GM19025 (cell line): ENCODE data around the gene PCYT2.

ENCODE experiments used
- ATAC-seq: cut with Tn5 transposase; IDR thresholded peaks from one replicate; pipeline ENCODE4 v1.9.1; 2021; ENCODE audit warnings: mild to moderate bottlenecking, low read depth, moderate library complexity; ENCODE audit not compliant: unreplicated experiment

Gene PCYT2

DNA sequence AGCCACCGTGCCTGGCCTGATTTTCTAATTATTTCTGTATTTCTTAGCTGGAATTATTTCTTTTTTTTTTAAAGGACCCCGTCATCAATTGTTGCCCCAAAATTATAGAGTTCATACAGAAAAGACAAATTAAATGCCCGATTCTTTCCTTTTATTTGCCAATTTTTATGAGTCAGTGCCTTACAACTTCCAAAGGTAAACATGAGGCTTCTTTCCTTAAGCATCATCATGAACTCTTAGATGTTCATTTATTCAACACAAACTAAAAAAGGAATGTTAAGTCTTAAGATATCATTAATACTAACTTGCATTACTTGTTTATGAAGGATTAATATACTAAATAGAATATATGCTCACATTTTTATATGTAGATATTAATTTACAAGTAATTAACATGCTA, 32.9 kb downstream of the PCYT2 start:
- no peak for ATAC-seq

GRCh38 chr17:81877569-81877968, 33.6 kb downstream of the PCYT2 start:
- ATAC-seq: no peak

- ATAC-seq: peak; percentile 42
Observed at GRCh38 chr17:81871387-81872230, 39.6 kb downstream of the PCYT2 start.

GRCh38 chr17:81870981-81871386, 40.2 kb downstream of the PCYT2 start, which contains the start of gene ARHGDIA:
Gene ARHGDIA, minus strand, starts transcription at chr17:81871337. Its CDS starts 1,407 bp downstream, at chr17:81869930.
- peak; percentile 24 for ATAC-seq

GRCh38 chr17:81870131-81870980, 40.8 kb downstream of the PCYT2 start:
- ATAC-seq: peak; percentile 15

- ATAC-seq: no peak
Observed at GRCh38 chr17:81869221-81870130, 41.7 kb downstream of the PCYT2 start.

GRCh38 chr17:81868674-81869220, 42.5 kb downstream of the PCYT2 start:
- no peak for ATAC-seq

- no peak for ATAC-seq
Observed at GRCh38 chr17:81867991-81868673, 43.1 kb downstream of the PCYT2 start.

DNA sequence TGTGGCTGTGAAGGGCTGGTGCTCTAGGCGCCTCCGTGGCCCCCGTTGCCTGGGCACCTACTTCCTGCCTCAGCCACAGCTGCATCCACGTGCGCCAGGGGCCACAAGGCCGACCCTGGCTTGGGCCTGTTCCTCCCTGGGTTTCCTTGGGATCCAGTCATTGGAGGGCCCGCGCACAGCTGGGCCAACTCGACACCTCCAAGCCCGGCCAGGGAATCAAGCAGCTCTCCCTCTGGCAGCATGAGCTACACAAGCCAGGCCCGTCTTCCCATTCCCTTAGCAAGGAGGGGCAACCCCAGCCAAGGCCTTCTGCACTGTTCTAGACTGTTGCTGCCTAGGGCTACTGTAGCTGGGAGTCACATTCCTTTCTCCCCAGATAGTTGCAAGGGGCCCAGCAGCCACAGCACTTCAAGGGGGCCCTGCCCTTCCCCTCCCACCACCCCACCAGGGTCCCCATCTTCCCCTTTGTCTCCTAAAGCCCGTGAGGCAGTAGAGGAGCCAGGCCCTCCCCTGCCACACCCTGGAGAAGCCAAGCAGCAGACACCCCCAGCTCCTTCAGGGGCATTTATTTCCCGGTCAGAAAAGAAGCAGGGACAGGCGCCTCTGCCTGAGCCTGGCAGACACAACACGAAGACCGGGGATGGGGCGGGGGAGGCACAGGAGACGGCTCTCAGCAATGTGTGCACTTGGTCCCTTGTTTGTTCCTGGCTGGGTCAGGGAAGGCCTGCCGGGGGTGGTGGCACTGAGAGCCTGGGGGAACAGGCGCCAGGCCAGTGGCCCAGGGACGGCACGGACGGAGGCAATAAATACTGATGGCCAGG, 43.8 kb downstream of the PCYT2 start:
- ATAC-seq: no peak

DNA sequence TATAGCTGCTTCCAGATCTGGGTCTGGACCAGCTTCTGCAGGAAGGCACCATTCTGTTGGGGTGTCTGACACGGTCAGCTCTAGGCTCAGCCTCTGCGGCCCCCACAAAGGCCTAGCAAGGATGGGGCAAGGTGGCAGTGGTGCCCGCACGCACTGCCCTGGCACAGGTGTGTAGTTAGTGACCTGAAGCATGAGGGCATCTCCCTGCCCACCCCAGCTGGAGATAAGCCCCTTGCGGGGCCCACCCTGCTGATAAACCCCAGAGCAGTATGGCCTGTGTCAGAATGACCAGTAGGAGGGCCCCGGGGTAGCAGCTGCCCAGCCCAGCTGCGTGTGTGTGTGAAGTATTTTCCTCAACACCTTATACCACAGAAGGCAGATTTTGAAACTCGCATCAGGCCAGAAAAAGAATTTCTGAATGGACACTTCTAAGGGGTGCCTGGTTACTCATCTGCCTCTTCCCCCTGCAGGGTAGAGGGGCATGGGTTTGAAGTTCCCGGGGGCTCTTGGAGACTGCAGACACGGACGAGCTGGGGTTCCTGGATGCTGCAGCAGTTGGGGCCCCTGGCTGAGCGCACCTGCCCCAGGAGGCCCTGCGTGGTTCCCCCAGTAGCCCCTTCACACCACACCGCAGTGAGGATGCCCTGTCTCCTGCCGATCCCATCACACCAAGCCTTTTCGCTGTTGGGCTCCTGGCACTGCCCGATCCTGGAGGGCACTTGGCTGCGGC, 44.6 kb downstream of the PCYT2 start:
- no peak for ATAC-seq

GRCh38 chr17:81865733-81866439, 45.3 kb downstream of the PCYT2 start:
- ATAC-seq: no peak

DNA sequence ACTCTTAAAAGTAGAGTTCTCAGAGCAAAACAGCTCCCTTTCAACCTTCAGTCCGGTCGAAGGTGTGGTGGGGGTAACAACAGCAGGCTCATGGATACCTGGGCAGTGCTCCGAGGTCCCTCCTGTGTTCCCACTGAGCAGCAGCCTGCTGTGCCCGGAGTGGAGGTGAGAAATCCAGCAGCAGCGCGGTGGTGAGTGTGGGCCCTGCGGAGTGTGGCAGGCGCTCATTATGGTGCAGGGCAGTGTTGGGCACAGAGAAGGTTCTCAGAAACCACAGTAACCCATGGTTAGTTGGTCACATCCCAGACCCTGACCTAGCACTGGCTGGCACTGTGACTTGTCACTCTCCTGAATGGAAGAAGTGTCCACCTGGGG, 45.9 kb downstream of the PCYT2 start:
- no peak for ATAC-seq

GRCh38 chr17:81863833-81864768, 47.1 kb downstream of the PCYT2 start:
- ATAC-seq: no peak

GRCh38 chr17:81863123-81863675, 48.0 kb downstream of the PCYT2 start:
- no peak for ATAC-seq

DNA sequence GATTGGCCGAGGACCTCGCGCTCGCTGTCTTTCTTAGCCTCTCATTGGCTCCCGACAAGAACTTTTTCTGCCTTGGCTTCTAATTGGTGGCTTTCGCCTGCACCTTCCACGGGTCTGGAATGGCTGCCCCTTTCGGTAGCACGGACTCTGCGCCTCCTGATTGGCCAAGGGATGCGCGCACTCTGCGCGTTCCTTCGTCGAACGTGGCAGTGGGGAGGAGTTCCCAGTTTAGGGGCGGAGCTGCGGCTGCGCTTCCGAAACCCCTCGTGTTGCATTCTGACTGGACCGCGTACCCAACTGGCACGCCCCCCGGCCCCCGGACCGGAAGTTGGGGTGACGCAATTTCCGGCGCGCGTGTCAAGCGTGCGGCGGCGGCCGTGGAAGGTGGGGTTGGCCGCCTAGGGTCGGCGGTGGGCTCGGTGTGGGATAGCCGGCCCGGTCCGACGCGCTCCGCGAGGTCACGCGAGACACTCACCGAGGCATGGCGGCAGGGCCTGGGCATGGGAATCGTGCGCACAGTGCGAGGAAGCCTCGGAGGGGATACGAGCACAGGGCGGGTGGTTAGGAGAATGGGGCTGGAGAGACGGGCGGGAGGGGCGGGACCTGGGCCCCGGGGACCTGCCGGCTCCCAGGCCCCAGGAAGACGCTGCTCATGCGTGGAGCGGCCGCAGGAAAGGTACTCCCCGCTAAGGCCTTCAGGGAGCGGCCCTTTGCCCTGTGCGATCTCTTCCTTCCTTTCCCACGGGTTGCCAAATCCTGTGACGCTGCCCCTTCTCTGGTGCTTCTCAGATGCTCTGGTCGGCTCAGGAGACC, 50.2 kb downstream of the PCYT2 start:
- ATAC-seq: peak; percentile 77
